ENCODE results near the gene ETNK1.

The ETNK1 gene

DNA sequence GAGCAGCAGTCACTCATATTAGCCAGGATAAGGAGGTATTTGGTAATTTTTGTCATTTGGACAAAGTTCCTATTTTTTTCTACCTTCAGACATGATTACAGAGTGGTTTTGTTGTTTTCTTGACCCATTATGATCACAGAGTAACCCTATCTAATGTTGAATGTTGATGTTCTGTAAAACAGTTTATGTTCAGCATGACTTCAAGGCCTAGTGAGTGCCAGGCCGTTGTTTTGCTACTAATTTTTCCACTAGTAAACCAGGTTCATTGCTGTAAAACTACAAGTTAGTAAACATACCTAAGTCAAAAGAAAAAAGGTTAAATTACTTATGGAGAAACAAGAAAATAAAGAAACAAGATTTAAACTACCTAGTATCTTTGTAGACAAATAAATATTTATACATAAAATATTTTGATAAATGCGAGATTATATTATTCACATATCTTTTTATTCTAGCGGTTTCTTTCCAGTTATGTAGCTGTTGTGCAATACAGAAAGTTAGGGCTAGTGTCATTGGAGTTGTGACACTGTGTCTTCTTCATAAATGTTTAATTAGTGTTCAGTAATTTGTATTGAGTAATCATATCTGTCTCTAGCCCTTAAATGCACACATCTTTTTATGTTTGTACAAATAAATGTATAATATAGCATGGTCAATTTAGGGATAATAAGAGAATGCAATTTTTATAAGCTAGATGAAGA is 16.5 kb downstream of the ETNK1 start:
- no peak overlapping the region for H3K27ac ChIP-seq (ENCODE audit: low read depth, low read length, poor library complexity, severe bottlenecking)
- H3K4me1 ChIP-seq (ENCODE audit: insufficient read depth, low read length, severe bottlenecking) = no peaks in the 10 kb centered on the region
- no peak overlapping the region for H3K4me3 ChIP-seq (ENCODE audit: low read depth, low read length, poor library complexity, severe bottlenecking)
- H3K36me3 ChIP-seq (ENCODE audit: insufficient read depth, low read length) = peaks cover 8% of the 10 kb centered on the region; the same call in 1 of the 2 replicates
- no peak for TF ChIP-seq EZH2 (IDR thresholded peaks at IDR 0.05; ENCODE audit: borderline replicate concordance, low read length)
- TF ChIP-seq, protein P1, sequence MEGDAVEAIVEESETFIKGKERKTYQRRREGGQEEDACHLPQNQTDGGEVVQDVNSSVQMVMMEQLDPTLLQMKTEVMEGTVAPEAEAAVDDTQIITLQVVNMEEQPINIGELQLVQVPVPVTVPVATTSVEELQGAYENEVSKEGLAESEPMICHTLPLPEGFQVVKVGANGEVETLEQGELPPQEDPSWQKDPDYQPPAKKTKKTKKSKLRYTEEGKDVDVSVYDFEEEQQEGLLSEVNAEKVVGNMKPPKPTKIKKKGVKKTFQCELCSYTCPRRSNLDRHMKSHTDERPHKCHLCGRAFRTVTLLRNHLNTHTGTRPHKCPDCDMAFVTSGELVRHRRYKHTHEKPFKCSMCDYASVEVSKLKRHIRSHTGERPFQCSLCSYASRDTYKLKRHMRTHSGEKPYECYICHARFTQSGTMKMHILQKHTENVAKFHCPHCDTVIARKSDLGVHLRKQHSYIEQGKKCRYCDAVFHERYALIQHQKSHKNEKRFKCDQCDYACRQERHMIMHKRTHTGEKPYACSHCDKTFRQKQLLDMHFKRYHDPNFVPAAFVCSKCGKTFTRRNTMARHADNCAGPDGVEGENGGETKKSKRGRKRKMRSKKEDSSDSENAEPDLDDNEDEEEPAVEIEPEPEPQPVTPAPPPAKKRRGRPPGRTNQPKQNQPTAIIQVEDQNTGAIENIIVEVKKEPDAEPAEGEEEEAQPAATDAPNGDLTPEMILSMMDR (IDR thresholded peaks at IDR 0.05; ENCODE audit: low read length) = no peak
- no peak overlapping the region for H2AFZ ChIP-seq (ENCODE audit: low read length)
- no peaks in the 10 kb centered on the region for H3K9me2 ChIP-seq (ENCODE audit: low read depth, low read length)
- no peaks in the 10 kb centered on the region for H3F3A ChIP-seq (ENCODE audit: insufficient read depth, low read length)
- no peaks in the 10 kb centered on the region for H4K20me1 ChIP-seq (ENCODE audit: insufficient read depth, low read length)
- H3K27me3 ChIP-seq (ENCODE audit: insufficient read depth, low read length) = no peaks in the 10 kb centered on the region
- peaks cover 43% of the 10 kb centered on the region for H3K79me2 ChIP-seq (ENCODE audit: insufficient read depth, low read length)
- H3K9me3 ChIP-seq (ENCODE audit: low read length) = no peaks in the 10 kb centered on the region
- H3K9ac ChIP-seq (ENCODE audit: low read length) = no peak overlapping the region
- no peak overlapping the region for H3K4me2 ChIP-seq (ENCODE audit: low read length)

- Histone ChIP-seq H3K9me2 (ENCODE audit: low read depth, low read length) (no peaks in the 10 kb centered on the region), H3K4me3 (ENCODE audit: low read depth, low read length, poor library complexity, severe bottlenecking) (no peak overlapping the region), H3K27ac (ENCODE audit: low read depth, low read length, poor library complexity, severe bottlenecking) (no peak overlapping the region), H3K27me3 (ENCODE audit: insufficient read depth, low read length) (no peaks in the 10 kb centered on the region), H2AFZ (ENCODE audit: low read length) (no peak overlapping the region), H3K36me3 (ENCODE audit: insufficient read depth, low read length) (peaks cover 18% of the 10 kb centered on the region), H3K9ac (ENCODE audit: low read length) (no peak overlapping the region), H3K4me2 (ENCODE audit: low read length) (no peak overlapping the region), H3K4me1 (ENCODE audit: insufficient read depth, low read length, severe bottlenecking) (no peaks in the 10 kb centered on the region), H3K9me3 (ENCODE audit: low read length) (no peaks in the 10 kb centered on the region), H3F3A (ENCODE audit: insufficient read depth, low read length) (no peaks in the 10 kb centered on the region), H3K79me2 (ENCODE audit: insufficient read depth, low read length) (peaks cover 14% of the 10 kb centered on the region), H4K20me1 (ENCODE audit: insufficient read depth, low read length) (no peaks in the 10 kb centered on the region)
- TF ChIP-seq EZH2 (IDR thresholded peaks at IDR 0.05; ENCODE audit: borderline replicate concordance, low read length) = no peak
- TF ChIP-seq, protein P1 (IDR thresholded peaks at IDR 0.05; ENCODE audit: low read length) = no peak
Observed at GRCh38 chr12:22648668-22649067, 23.7 kb downstream of the ETNK1 start.

GRCh38 chr12:22653075-22653474 is 28.1 kb downstream of the ETNK1 start:
- no peak overlapping the region for H3K27ac ChIP-seq (ENCODE audit: low read depth, low read length, poor library complexity, severe bottlenecking)
- H3K9ac ChIP-seq (ENCODE audit: low read length) = no peak overlapping the region
- no peaks in the 10 kb centered on the region for H3K27me3 ChIP-seq (ENCODE audit: insufficient read depth, low read length)
- peaks cover 16% of the 10 kb centered on the region for H3K36me3 ChIP-seq (ENCODE audit: insufficient read depth, low read length)
- no peaks in the 10 kb centered on the region for H3F3A ChIP-seq (ENCODE audit: insufficient read depth, low read length)
- H3K9me2 ChIP-seq (ENCODE audit: low read depth, low read length) = no peaks in the 10 kb centered on the region
- TF ChIP-seq, protein P1 (IDR thresholded peaks at IDR 0.05; ENCODE audit: low read length) = no peak
- no peak for TF ChIP-seq EZH2 (IDR thresholded peaks at IDR 0.05; ENCODE audit: borderline replicate concordance, low read length)
- H3K4me3 ChIP-seq (ENCODE audit: low read depth, low read length, poor library complexity, severe bottlenecking) = no peak overlapping the region
- H3K4me2 ChIP-seq (ENCODE audit: low read length) = no peak overlapping the region
- H3K79me2 ChIP-seq (ENCODE audit: insufficient read depth, low read length) = peaks cover 18% of the 10 kb centered on the region
- no peaks in the 10 kb centered on the region for H3K4me1 ChIP-seq (ENCODE audit: insufficient read depth, low read length, severe bottlenecking)
- no peaks in the 10 kb centered on the region for H3K9me3 ChIP-seq (ENCODE audit: low read length)
- no peaks in the 10 kb centered on the region for H4K20me1 ChIP-seq (ENCODE audit: insufficient read depth, low read length)
- H2AFZ ChIP-seq (ENCODE audit: low read length) = no peak overlapping the region
